ENCODE measurements around the gene PRICKLE1.

GRCh38 chr12:42481368-42481767 is 108.2 kb downstream of the PRICKLE1 start:
- TF ChIP-seq, protein P1, sequence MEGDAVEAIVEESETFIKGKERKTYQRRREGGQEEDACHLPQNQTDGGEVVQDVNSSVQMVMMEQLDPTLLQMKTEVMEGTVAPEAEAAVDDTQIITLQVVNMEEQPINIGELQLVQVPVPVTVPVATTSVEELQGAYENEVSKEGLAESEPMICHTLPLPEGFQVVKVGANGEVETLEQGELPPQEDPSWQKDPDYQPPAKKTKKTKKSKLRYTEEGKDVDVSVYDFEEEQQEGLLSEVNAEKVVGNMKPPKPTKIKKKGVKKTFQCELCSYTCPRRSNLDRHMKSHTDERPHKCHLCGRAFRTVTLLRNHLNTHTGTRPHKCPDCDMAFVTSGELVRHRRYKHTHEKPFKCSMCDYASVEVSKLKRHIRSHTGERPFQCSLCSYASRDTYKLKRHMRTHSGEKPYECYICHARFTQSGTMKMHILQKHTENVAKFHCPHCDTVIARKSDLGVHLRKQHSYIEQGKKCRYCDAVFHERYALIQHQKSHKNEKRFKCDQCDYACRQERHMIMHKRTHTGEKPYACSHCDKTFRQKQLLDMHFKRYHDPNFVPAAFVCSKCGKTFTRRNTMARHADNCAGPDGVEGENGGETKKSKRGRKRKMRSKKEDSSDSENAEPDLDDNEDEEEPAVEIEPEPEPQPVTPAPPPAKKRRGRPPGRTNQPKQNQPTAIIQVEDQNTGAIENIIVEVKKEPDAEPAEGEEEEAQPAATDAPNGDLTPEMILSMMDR (IDR thresholded peaks at IDR 0.05; ENCODE audit: extremely low read depth in 1 of 2, insufficient read depth in 1 of 2, low read depth in 1 of 2, low read length in 2 of 2) = no peak
- TF ChIP-seq EZH2 (IDR thresholded peaks at IDR 0.05; ENCODE audit: borderline replicate concordance, low read depth, low read length, severe bottlenecking) = no peak
- TF ChIP-seq FOS (IDR thresholded peaks at IDR 0.05; ENCODE audit: borderline replicate concordance, insufficient read depth, low read length) = no peak

Data from endothelial cell of umbilical vein (primary cell).